ENCODE data around the gene ADK.
A peak's percentile ranks its signal among the peaks of the same experiment; 100 is the strongest.
"Not testable (repeated sequence)": the region's sequence is repeated elsewhere in the genome, so short reads cannot be mapped to it uniquely, and the experiment has no call there.

ADK gene

GRCh38 chr10:74527611-74528010 lies 376.6 kb downstream of the ADK start:
- DNase-seq (ENCODE audit: extremely low read depth in 1 of 2, low read depth in 1 of 2) = not testable (repeated sequence)

GRCh38 chr10:74529205-74529604 lies 378.2 kb downstream of the ADK start:
- DNase-seq (ENCODE audit: extremely low read depth in 1 of 2, low read depth in 1 of 2) = no peak

GRCh38 chr10:74530981-74531380 lies 380.0 kb downstream of the ADK start:
- DNase-seq (ENCODE audit: extremely low read depth in 1 of 2, low read depth in 1 of 2) = no peak

GRCh38 chr10:74539317-74539716 lies 388.3 kb downstream of the ADK start:
- DNase-seq (ENCODE audit: extremely low read depth in 1 of 2, low read depth in 1 of 2) = no peak

- DNase-seq (ENCODE audit: extremely low read depth in 1 of 2, low read depth in 1 of 2) = no peak
Measured at GRCh38 chr10:74541375-74541774, 390.4 kb downstream of the ADK start.

- no peak for DNase-seq (ENCODE audit: extremely low read depth in 1 of 2, low read depth in 1 of 2)
Measured at GRCh38 chr10:74542077-74542476, 391.1 kb downstream of the ADK start.

GRCh38 chr10:74543276-74543675 lies 392.3 kb downstream of the ADK start:
- no peak for DNase-seq (ENCODE audit: extremely low read depth in 1 of 2, low read depth in 1 of 2)

GRCh38 chr10:74544106-74544505 lies 393.1 kb downstream of the ADK start:
- no peak for DNase-seq (ENCODE audit: extremely low read depth in 1 of 2, low read depth in 1 of 2)

GRCh38 chr10:74548676-74549075 lies 397.7 kb downstream of the ADK start:
- DNase-seq (ENCODE audit: extremely low read depth in 1 of 2, low read depth in 1 of 2) = no peak

- no peak for DNase-seq (ENCODE audit: extremely low read depth in 1 of 2, low read depth in 1 of 2)
Measured at GRCh38 chr10:74556072-74556705, 405.2 kb downstream of the ADK start.

- DNase-seq (ENCODE audit: extremely low read depth in 1 of 2, low read depth in 1 of 2) = no peak
Measured at GRCh38 chr10:74557098-74557497, 406.1 kb downstream of the ADK start.

GRCh38 chr10:74558403-74558802 lies 407.4 kb downstream of the ADK start:
- DNase-seq (ENCODE audit: extremely low read depth in 1 of 2, low read depth in 1 of 2) = no peak

- no peak for DNase-seq (ENCODE audit: extremely low read depth in 1 of 2, low read depth in 1 of 2)
Measured at GRCh38 chr10:74558897-74559296, 407.9 kb downstream of the ADK start.

GRCh38 chr10:74568896-74569295 lies 417.9 kb downstream of the ADK start:
- DNase-seq (ENCODE audit: extremely low read depth in 1 of 2, low read depth in 1 of 2) = not testable (repeated sequence)

GRCh38 chr10:74573497-74573896 lies 422.5 kb downstream of the ADK start:
- not testable (repeated sequence) for DNase-seq (ENCODE audit: extremely low read depth in 1 of 2, low read depth in 1 of 2)

GRCh38 chr10:74575191-74575720 lies 424.2 kb downstream of the ADK start:
- no peak for DNase-seq (ENCODE audit: extremely low read depth in 1 of 2, low read depth in 1 of 2)

- DNase-seq (ENCODE audit: extremely low read depth in 1 of 2, low read depth in 1 of 2) = no peak
Measured at GRCh38 chr10:74575912-74576311, 424.9 kb downstream of the ADK start.

- no peak for DNase-seq (ENCODE audit: extremely low read depth in 1 of 2, low read depth in 1 of 2)
Measured at GRCh38 chr10:74576586-74576985, 425.6 kb downstream of the ADK start.

GRCh38 chr10:74580438-74580837 lies 429.4 kb downstream of the ADK start:
- DNase-seq (ENCODE audit: extremely low read depth in 1 of 2, low read depth in 1 of 2) = not testable (repeated sequence)

- no peak for DNase-seq (ENCODE audit: extremely low read depth in 1 of 2, low read depth in 1 of 2)
Measured at GRCh38 chr10:74582566-74582965, 431.5 kb downstream of the ADK start.

GRCh38 chr10:74585231-74586087 lies 434.4 kb downstream of the ADK start:
- no peak for DNase-seq (ENCODE audit: extremely low read depth in 1 of 2, low read depth in 1 of 2)

GRCh38 chr10:74586088-74586585 lies 435.1 kb downstream of the ADK start:
- DNase-seq (ENCODE audit: extremely low read depth in 1 of 2, low read depth in 1 of 2) = peak; percentile 8 to 15

Measured in activated CD8-positive, alpha-beta memory T cell treated with anti-CD3 and anti-CD28 coated beads for 1 hour (primary cell).